T47D (cell line): ENCODE measurements around the gene GPAM.

Experiments
- DNase-seq, 2 experiments: peaks; one replicate each; pipeline versions ENCODE4 v3.0.0 to v3.0.0-alpha.2; 2011 to 2012; ENCODE audit warnings: low read depth in 1 of 2, low spot score in 1 of 2
- JUND ChIP-seq: IDR thresholded peaks from 2 replicates; pipeline ENCODE4 v1.6.1; 2012; ENCODE audit warnings: low read depth
- in situ Hi-C: cut with HindIII; loops from 2 replicates; pipeline ENCODE4 v1.10.0; 2016; ENCODE audit warnings: low sequenced_read_pairs, low pct_unique_long_range_greater_than_20kb

The GPAM gene

DNA sequence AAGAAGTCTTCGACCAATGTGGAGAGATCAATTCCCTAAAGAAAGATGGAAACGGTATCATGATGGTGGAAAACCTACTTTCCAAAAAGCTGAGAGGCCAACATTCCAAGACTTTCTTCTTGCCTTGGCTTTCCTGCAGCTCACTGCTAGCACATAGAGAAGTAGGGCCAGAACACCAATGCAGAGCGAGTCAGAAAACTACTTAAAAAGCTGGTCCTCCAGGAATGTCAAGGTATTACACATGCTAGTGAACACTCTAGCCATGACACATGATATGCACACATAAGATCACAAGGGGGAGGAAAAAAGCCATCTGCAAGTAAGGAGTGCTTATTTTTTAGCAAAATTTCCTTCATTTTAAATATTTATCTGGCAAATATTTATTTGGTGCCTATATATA lies 22.7 kb downstream of the GPAM start:
- in situ Hi-C loops: no loop called here
- DNase-seq: no peak
- no peak for TF ChIP-seq JUND

DNA sequence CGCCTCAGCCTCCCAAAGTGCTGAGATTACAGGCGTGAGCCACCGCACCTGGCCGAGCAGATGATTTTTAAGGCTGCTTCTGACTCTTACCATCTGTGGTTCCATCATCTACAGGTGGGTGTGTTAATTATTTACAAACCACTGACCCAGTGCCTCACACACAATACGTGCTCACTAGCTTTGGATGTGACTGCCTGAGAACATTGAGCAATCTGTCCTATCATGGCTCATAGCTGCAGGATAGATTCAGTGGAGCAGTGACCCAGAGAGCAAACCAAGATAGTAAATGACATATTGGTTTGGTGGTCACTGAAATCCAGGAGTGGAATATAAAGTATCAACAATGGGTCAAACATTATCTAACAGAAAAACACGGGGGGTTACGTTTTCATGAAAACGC lies 24.1 kb downstream of the GPAM start:
- no peak for TF ChIP-seq JUND
- no peak for DNase-seq
- in situ Hi-C loops: no loop called here

DNA sequence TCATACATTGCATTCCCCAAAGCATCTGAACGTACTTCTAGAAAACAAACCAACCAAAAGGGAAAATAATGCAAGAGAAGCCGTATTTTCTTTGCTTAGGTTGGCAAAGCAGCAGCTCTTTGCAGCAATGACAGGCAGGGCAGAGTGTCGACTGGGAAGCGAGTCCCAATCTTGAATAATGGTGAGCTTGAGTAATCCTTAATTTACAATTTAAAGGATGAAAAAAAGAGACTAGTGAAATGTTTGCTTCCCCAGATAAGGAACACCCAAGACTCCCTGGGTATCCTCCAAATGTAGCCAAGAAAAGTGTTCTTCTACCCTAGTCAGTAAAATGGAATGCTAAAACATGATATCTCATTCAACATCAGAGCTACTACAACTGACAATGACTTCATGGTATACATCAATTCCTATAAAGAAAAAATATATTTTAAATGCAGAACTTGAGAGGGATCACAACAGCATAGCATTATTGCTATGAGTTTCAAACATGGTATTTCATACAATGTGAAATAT lies 32.0 kb downstream of the GPAM start:
- no peak for DNase-seq
- in situ Hi-C loops: no loop called here

DNA sequence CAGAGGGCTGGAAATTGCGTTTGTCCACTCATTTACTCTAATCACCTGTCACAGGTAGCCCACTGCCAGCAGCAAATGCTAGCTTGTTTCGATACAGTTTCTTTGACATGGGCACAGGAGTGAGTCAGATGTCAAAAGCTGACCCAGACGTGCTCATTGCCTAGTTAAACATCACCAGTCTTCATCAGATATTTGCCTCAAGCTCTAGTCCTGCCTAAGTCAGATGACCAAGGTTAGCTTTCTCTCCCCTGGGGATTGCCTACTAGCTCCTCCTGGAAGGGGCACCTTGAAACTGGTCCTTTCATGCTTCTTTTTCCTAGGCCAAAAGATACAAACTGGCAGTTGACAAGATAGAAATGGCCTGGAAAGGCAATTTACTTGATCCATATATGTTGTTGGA lies 35.2 kb downstream of the GPAM start:
- in situ Hi-C loops: no loop called here
- TF ChIP-seq JUND: no peak
- DNase-seq: no peak

More for the DNA sequence above, 32.0 kb downstream of the GPAM start:
- no peak for TF ChIP-seq JUND

DNA sequence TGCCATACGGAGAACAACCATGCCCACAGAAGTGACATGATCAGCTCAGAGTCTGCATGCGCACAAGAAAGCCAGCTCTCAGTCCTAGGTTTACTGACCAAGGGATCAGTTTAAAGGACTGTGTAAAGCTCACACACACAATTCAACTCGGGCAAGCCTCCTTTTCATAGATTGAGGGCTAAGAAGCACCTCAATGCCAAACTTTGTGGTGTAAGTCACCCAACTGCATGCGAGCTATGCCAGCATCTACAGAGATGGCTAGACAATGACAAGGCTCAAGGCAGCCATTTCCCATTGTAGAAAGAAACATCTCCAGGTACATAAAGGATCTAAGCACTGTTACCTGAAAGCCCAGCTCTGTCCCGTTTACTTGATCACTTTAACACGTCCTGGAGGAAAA lies 36.8 kb downstream of the GPAM start:
- DNase-seq: no peak
- TF ChIP-seq JUND: no peak
- in situ Hi-C loops: no loop called here

DNA sequence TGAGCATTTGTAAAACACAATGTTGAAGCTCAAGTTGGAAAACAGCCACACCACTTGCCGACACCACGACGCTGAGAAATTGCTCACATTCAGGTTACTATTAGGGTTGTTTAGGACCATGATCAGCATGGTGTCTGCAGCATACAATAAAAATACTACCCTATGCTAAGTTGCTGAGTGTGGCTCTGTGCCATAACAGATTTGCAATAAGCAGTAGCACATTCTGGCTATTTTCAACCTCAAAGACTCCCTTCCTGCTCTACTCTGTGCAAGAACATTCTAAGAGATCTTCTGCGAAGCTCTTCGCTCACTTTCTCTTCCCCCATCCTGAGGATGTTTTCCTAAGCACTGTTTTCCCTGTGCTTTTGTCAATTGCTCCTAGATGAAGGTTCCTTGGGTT lies 38.3 kb downstream of the GPAM start:
- no peak for DNase-seq
- in situ Hi-C loops: no loop called here

DNA sequence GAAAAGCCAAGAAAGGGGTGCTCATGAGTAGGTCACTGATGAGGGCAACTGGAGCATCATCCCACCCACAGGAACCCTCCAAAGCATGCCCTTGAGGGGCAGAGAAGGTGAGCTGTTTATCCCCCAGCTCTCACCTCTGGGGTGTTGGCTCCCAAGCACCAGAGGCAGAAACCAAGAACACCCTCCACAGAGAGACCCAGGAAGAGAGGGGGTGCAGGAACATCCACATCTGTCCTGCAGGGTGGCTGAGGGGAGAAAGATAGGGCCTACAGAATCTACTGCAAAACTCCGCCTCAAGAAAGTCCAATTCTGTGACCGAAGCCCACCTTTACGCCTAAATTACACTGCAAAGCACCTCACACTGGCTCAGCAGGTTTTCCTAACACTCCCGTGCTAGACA lies 40.1 kb downstream of the GPAM start:
- in situ Hi-C loops: no loop called here
- no peak for DNase-seq
- no peak for TF ChIP-seq JUND

More for the DNA sequence above, 38.3 kb downstream of the GPAM start:
- TF ChIP-seq JUND: no peak

DNA sequence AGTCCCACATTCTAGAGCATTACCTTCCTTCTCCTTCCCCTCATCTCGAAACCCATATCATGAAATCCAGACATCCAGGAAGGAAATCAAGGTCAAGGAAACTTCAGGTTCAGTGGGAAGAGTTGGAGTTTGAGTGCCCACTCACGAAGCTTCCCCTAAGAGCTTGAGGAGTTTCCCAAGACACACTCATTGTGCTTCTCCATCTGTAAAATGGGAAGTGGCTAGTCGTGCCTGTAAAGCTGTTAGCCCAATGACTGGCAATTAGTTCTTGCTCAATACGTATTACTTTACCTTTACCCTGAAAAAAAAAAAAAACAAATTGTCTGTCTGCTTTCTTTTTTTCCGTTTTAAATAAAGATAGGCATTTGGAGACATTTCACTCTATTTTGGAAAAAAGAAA lies 42.3 kb downstream of the GPAM start:
- no peak for DNase-seq
- in situ Hi-C loops: no loop called here
- no peak for TF ChIP-seq JUND

DNA sequence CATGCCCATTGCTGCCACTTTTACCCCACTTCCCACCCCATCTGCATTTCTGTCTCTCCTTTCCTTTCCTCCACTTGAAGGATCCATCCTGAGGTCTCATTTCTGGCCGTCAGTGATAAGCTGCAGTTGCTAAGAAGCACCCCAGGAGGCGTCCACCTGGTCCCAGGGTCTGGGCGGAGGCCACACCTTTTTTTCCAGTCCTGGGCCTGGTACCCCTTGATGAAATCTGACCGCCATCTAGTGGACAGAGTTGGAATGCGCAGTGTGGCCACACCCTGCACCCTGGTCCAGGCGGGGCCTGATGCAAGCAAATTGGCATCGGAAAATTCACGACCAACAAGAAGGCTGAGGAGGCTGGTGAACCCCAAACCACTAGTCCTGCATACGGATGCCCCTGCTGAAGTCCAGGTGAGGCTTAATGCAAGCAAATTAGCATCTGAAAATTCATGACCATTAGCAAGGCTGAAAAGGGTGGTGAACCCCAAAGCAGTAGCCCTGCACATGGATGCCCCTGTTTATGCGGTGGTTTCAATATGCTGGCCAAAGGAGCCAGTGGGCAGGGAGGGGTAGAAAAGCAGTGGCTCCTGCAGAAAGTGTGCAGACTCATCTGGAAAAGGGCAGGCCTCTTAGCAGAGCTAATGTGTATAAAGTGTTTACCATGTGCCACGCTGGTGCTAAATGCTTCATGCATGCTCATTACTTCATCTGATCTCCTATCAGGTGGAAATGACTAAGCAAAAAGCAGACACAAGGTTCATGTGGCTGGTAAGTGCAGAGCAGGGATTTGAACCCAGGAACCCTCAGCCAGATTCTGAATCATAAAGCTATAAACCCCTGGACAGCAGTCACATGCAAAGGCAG lies 43.2 kb downstream of the GPAM start:
- peak; percentile 56 to 77 for DNase-seq
- no peak for TF ChIP-seq JUND
- in situ Hi-C loops: no loop called here

DNA sequence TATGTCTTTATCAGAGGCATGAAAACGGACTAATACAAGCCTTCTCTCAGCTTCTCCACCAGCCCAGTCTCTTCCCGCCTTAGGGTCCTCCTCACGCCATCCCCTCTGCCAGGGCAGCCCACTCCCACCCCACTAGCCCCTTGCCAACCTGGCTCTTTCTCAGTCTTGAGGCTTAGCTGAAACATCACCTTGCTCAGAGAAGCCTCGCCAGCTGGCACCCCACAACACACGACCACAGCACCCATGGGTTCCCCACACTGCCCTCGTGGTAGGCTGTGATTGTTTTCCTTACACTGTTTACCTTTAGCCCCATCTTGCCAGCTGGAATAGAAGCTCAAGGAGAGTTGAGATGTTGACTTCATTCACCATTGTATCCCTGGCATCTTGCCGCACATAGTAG lies 44.4 kb downstream of the GPAM start:
- no peak for TF ChIP-seq JUND
- no peak for DNase-seq
- in situ Hi-C loops: no loop called here

DNA sequence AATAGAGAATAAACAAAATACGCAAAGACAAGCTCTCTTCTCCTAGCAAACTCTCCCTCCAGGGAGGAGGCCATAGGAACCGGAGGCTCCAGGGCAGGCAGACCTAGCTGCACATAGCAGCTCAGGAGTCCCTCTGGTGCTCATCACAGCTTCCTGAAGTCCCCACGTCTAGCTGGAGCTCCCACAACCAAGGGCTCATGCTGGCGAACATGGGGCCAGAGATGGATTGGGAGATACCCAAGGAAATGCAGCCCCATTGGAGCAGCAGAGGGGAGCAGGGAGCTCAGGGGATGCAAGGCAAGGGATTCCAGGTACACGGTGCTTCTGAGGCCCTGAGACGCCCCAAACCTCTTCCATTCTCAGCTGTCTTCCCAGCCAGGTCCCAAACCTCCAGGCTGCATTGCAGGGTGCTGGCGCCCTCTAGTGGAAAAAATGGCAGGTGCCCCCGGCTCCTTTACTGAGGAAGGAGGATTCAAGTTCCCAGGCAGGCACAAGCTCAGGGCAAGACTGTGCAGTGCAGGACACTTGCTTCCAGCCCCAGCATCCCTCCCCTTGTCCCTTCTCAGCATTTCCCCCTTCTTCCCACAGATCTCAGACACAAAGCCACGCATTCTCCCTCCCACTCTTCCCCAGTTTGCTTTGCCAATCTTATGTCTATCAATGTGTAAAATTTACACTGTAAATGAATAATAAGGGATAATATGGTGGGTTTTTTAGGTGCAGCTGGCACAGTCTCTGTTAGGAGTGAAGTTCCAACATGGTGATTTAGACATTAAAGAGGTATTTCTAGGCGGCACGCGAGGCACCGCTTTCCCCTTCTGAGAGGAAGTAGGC lies 46.2 kb downstream of the GPAM start:
- no peak for TF ChIP-seq JUND
- peak; percentile 77 to 79 for DNase-seq
- in situ Hi-C loops: no loop called here

DNA sequence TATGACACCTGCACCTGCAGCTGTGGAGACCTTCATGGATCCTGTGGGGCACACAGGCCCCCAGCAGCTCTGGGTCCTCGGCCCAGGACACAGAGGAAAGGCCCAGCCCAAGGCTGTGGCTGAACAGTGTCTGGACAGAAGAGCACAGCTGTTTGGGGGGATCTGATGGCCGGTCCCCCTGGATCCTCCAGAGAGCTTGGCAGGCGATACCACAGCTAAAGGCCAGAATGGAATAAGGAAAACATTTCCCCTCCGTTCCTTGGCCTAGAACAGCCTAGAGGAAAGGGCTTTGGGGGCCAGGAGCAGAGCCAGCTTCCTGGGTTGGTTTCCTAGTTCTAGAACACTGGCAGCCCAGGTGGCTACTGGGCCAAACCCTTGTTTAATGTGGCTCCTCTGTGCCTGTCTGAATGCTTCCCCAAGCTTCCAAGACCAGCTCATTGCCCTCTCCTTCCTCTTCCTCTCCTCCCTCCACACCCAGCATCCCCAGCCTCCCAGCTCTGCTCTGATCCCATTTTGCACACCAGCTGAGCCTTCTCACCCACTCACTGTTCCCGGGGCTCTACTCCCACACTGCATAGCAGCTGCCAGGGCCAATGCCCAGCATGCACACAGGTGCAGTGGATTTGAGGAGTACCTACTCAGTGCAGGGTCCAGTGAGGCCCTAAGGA lies 46.9 kb downstream of the GPAM start:
- TF ChIP-seq JUND: no peak
- no peak for DNase-seq
- in situ Hi-C loops: no loop called here

DNA sequence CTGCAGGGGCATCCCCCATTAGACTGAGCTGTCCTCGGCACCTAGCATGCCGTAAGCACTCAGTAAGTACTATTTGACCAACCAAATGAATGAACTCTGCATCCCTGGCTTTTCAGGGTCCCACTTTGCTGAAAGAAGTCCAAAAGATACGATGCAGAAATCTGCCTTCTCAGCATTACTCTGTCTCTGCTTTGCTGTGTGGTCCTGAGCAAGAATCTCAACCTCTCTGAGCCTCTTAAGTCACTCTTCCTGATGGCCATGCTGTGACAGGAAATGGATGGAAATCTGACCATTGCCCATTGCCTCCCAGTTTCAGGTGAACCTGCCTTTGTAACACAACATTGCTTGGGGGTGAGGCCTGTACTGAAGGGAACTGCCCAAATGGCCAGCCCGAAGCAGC lies 48.0 kb downstream of the GPAM start:
- TF ChIP-seq JUND: no peak
- DNase-seq: no peak
- in situ Hi-C loops: no loop called here
